ENCODE measurements around the gene CACNA1C. TPM values are rescaled to one million over a fixed set of nuclear protein-coding genes. Genes with fewer than 3 reads are reported as not detected.

The CACNA1C gene
- total RNA-seq, 4 donors from 2014 or later: 44.1 to 104 (median 49.4) TPM

DNA sequence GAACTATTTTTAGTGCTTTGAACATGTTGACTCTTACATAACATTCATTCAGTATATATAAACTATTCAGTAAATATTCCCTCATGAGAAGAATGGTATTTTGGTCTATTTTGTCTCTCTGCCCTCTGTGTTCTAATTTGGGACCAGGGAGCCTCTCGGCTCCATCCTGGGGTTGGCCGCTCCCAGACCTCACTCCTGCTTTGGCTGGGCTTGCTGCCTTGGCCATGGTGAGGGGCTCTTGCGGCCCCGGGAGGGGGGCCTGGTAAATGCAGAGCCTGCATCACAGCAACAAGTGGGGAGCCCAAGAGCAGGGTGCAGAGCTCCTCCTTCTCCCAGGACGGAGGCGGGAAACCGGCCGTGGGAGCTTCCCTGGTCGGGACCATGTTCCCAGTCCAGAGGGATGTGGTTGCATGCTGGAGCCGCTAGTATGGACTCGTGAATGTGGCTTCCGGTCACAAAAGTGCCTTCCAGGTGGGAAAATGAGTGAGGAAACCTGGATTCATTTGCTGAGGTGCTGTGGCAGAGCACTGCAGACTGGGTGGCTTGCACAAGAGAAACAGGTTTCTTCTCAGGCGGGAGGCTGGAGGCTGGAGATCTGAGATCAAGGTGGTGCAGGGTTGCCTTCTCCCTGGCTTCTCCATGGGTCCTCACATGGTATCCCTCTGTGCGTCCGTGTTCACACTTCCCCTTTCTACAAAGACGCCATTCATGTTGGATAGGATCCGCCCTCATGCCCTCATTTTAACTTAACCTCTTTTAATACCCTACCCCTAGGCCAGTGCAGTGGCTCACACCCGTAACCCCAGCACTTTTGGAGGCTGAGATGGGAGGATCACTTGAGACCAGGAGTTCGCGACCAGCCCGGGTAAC is 250.2 kb downstream of the CACNA1C start:
- peak overlapping the region in 1 of 4 donors; percentile 10 for H3K4me3 ChIP-seq
- peak overlapping the region; percentile 60 to 75 (median 70) for H3K27ac ChIP-seq (replicated peaks in 1 of 4)
- H3K36me3 ChIP-seq: no peaks in the 10 kb centered on the region

DNA sequence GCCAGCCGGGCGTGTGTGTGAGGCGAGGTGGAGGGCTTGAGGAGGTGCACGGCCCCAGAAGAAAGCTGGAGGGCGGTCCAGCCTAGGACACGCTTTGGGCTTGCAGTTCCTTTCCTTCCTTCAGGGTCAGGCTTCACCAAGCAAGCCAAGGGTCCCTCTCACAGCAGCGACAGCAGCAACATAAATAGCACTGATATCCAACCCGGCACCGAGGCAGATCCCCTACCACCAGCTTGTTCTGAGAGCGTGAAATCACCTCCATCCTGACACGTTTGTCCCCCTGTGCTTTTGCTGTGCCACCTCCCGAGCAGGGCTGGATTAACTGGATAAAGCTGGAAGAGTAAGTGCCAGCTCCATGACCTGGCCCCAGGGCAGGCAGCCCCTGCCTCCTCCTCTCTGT is 251.4 kb downstream of the CACNA1C start:
- H3K4me1 ChIP-seq: peaks cover 56 to 82% (median 78%) of the 10 kb centered on the region in 4 donors
- intact Hi-C loops (cut with DNase I): no loop called here
- H3K27ac ChIP-seq (replicated peaks in 1 of 4): no peak overlapping the region
- H3K36me3 ChIP-seq: no peaks in the 10 kb centered on the region
- TF ChIP-seq, protein P1, sequence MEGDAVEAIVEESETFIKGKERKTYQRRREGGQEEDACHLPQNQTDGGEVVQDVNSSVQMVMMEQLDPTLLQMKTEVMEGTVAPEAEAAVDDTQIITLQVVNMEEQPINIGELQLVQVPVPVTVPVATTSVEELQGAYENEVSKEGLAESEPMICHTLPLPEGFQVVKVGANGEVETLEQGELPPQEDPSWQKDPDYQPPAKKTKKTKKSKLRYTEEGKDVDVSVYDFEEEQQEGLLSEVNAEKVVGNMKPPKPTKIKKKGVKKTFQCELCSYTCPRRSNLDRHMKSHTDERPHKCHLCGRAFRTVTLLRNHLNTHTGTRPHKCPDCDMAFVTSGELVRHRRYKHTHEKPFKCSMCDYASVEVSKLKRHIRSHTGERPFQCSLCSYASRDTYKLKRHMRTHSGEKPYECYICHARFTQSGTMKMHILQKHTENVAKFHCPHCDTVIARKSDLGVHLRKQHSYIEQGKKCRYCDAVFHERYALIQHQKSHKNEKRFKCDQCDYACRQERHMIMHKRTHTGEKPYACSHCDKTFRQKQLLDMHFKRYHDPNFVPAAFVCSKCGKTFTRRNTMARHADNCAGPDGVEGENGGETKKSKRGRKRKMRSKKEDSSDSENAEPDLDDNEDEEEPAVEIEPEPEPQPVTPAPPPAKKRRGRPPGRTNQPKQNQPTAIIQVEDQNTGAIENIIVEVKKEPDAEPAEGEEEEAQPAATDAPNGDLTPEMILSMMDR (IDR thresholded peaks at IDR 0.05): no peak
- TF ChIP-seq POLR2A (IDR thresholded peaks at IDR 0.05; ENCODE audit: low read depth) (no peak), EP300 (IDR thresholded peaks at IDR 0.05) (no peak), POLR2AphosphoS5 (IDR thresholded peaks at IDR 0.05) (no peak)
- H3K27me3 ChIP-seq: no peaks in the 10 kb centered on the region
- 78% methylated on average over 8 of the region's 12 CpGs for WGBS
- no peak overlapping the region for H3K4me3 ChIP-seq
- H3K9me3 ChIP-seq: no peaks in the 10 kb centered on the region
- DNase-seq (ENCODE audit: extremely low spot score): no peak

More for the DNA sequence above, 250.2 kb downstream of the CACNA1C start:
- no peaks in the 10 kb centered on the region for H3K27me3 ChIP-seq
- peaks cover 61 to 92% (median 85%) of the 10 kb centered on the region in 4 donors for H3K4me1 ChIP-seq
- intact Hi-C loops (cut with DNase I): no loop called here
- no peak for DNase-seq (ENCODE audit: extremely low spot score)
- H3K9me3 ChIP-seq: no peaks in the 10 kb centered on the region
- WGBS: 76% methylated on average over 17 of the region's 21 CpGs
- TF ChIP-seq POLR2AphosphoS5 (IDR thresholded peaks at IDR 0.05): no peak

DNA sequence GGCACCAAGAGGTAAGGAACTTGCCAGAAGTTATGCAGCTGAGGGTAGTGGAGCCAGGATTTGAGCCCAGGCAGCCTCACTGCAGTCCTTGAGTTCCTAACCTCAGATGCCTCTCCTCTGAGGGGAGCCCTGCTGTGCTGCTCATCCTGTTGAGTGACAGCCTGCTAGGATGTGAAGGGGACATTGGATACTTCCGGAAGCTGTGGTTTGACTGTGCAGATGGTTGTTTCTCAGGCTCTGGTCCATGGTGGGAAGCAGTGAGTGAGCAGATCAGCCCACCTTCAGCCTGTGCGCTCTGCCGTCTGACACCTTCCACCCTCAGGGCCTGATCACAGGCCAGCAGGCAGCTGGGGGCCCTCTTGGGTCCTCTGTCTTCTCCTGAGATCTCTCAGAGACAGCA is 253.2 kb downstream of the CACNA1C start:
- Histone ChIP-seq H3K27me3 (no peaks in the 10 kb centered on the region), H3K36me3 (no peaks in the 10 kb centered on the region), H3K4me1 (peaks cover 51 to 82% (median 78%) of the 10 kb centered on the region in 4 donors), H3K9me3 (no peaks in the 10 kb centered on the region), H3K27ac (replicated peaks in 1 of 4) (peak overlapping the region; percentile 8 to 23 (median 12)), H3K4me3 (no peak overlapping the region)
- WGBS: 57% methylated on average over 3 of the region's 3 CpGs
- TF ChIP-seq POLR2AphosphoS5 (IDR thresholded peaks at IDR 0.05): no peak
- TF ChIP-seq EP300 (IDR thresholded peaks at IDR 0.05): no peak
- no peak for TF ChIP-seq POLR2A (IDR thresholded peaks at IDR 0.05; ENCODE audit: low read depth)
- TF ChIP-seq, protein P1 (IDR thresholded peaks at IDR 0.05): no peak
- intact Hi-C loops (cut with DNase I): no loop called here
- DNase-seq (ENCODE audit: extremely low spot score): no peak

DNA sequence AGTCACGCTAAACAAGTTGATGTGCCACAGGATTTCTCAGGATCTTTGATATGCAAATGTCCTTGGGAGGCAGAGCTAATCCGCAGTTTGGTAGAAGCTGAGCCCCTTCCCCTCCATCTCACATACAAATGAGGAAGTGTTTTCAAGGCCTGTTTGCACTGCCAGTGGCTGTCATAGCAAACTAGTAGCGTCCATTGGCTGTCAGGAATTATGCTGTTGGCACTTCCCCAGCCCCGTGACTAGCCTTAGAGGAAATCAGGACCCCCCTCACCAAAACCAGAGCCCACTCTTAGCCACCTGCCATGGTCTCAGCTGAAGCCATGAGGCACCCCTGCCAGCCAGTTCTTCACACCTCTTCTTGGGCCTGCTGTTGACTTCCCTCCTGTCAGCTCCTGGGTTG is 253.9 kb downstream of the CACNA1C start:
- Histone ChIP-seq H3K9me3 (no peaks in the 10 kb centered on the region), H3K4me3 (no peak overlapping the region), H3K4me1 (peaks cover 49 to 82% (median 78%) of the 10 kb centered on the region in 4 donors), H3K27me3 (no peaks in the 10 kb centered on the region), H3K27ac (replicated peaks in 1 of 4) (no peak overlapping the region), H3K36me3 (no peaks in the 10 kb centered on the region)
- no peak for DNase-seq (ENCODE audit: extremely low spot score)
- 63% methylated on average over 3 of the region's 4 CpGs for WGBS
- TF ChIP-seq, protein P1 (IDR thresholded peaks at IDR 0.05): no peak
- no peak for TF ChIP-seq POLR2AphosphoS5 (IDR thresholded peaks at IDR 0.05)
- no peak for TF ChIP-seq EP300 (IDR thresholded peaks at IDR 0.05)
- no peak for TF ChIP-seq POLR2A (IDR thresholded peaks at IDR 0.05; ENCODE audit: low read depth)
- intact Hi-C loops (cut with DNase I): no loop called here

DNA sequence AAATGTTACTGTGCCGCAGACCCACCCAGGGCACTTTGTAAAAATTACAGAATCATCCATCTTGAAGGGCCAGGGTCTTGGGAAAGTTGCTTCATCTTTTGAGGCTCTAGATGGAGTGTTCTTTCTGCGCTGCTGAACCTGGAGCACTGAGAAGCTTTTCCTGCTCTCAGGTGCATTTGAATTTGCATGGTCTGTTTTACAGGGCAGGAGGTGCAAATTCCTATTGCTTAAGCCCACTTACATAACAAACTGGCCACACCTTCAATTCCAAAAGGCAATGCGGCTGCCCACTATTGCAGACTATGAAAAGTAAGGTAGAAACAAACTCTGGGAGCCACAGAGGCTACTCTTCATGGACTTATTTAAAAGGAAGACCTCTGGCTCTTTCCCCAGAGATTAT is 254.8 kb downstream of the CACNA1C start:
- Histone ChIP-seq H3K4me1 (peaks cover 41 to 79% (median 73%) of the 10 kb centered on the region in 4 donors), H3K27me3 (no peaks in the 10 kb centered on the region), H3K9me3 (no peaks in the 10 kb centered on the region), H3K4me3 (no peak overlapping the region), H3K36me3 (no peaks in the 10 kb centered on the region), H3K27ac (replicated peaks in 1 of 4) (no peak overlapping the region)
- intact Hi-C loops (cut with DNase I): no loop called here
- no peak for DNase-seq (ENCODE audit: extremely low spot score)
- TF ChIP-seq, protein P1 (IDR thresholded peaks at IDR 0.05): no peak
- TF ChIP-seq POLR2A (IDR thresholded peaks at IDR 0.05; ENCODE audit: low read depth): no peak
- no peak for TF ChIP-seq EP300 (IDR thresholded peaks at IDR 0.05)
- no peak for TF ChIP-seq POLR2AphosphoS5 (IDR thresholded peaks at IDR 0.05)
- 97% methylated on average over 3 of the region's 3 CpGs for WGBS
